WTC11 (cell line): Measurements from ENCODE around the gene GBP7. TPM values are rescaled to one million over a fixed set of nuclear protein-coding genes. Genes with fewer than 3 reads are reported as not detected.

Experiments used
- ATAC-seq: fragments of 200-7000 bp; cut with Tn5 transposase; 2 replicates; pipeline ENCODE4 v1.10.0; 2021; ENCODE audit warnings: mild to moderate bottlenecking, moderate library complexity
- CTCF ChIA-PET: fragments of 300-600 bp; sonication (Branson Sonifier 250); formaldehyde crosslinking; loops from one replicate; lab custom pipeline; 2021; ENCODE audit warnings: antibody characterized with exemption; lab: Charles Lee
- POLR2A ChIA-PET: fragments of 350-600 bp; sonication (Branson Sonifier 250); formaldehyde crosslinking; loops from one replicate; lab custom pipeline; 2021; ENCODE audit warnings: antibody characterized with exemption; lab: Charles Lee
- DNase-seq: peaks from one replicate; pipeline ENCODE4 v3.0.0; 2021; ENCODE audit warnings: low spot score
- H3K27ac Mint-ChIP-seq: 2 replicates; pipeline ENCODE4 v1.8.0; 2021; ENCODE audit warnings: mixed read lengths
- H3K27me3 Mint-ChIP-seq: 2 replicates; pipeline ENCODE4 v1.8.0; 2021; ENCODE audit warnings: low read depth, mild to moderate bottlenecking, moderate library complexity, mixed read lengths
- H3K36me3 Mint-ChIP-seq: 2 replicates; pipeline ENCODE4 v1.8.0; 2021; ENCODE audit warnings: mixed read lengths
- H3K4me1 Mint-ChIP-seq: 2 replicates; pipeline ENCODE4 v1.8.0; 2022; ENCODE audit warnings: mixed read lengths
- H3K4me3 Mint-ChIP-seq: 2 replicates; pipeline ENCODE4 v1.8.0; 2021; ENCODE audit warnings: mild to moderate bottlenecking, moderate library complexity, mixed read lengths
- H3K9me3 Mint-ChIP-seq: 2 replicates; pipeline ENCODE4 v1.8.0; 2021; ENCODE audit warnings: mixed read lengths
- AR ChIP-seq: fragments of 250-450 bp; sonication (Bioruptor Pico); IDR thresholded peaks from 2 replicates; pipeline ENCODE4 v1.9.0; 2021; ENCODE audit warnings: mild to moderate bottlenecking
- ATF1 ChIP-seq: sonication (generic); formaldehyde crosslinking; IDR thresholded peaks from 2 replicates; pipeline ENCODE4 v1.8.1; 2023; ENCODE audit warnings: mild to moderate bottlenecking, moderate library complexity, missing genetic modification reagents
- ATF2 ChIP-seq: sonication (generic); formaldehyde crosslinking; IDR thresholded peaks from 2 replicates; pipeline ENCODE4 v1.8.1; 2022; ENCODE audit warnings: low read depth, missing genetic modification reagents, borderline replicate concordance
- CTCF ChIP-seq: fragments of 200-600 bp; IDR thresholded peaks from 2 replicates; pipeline ENCODE4 v1.8.0; 2022; ENCODE audit warnings: antibody characterized with exemption
- ELF4 ChIP-seq: sonication (generic); formaldehyde crosslinking; IDR thresholded peaks from 2 replicates; pipeline ENCODE4 v1.8.1; 2022; ENCODE audit warnings: low read depth, mild to moderate bottlenecking, moderate library complexity, missing genetic modification reagents
- ETV6 ChIP-seq: sonication (generic); formaldehyde crosslinking; IDR thresholded peaks from 2 replicates; pipeline ENCODE4 v1.8.1; 2022; ENCODE audit warnings: mild to moderate bottlenecking, missing genetic modification reagents
- GABPB1 ChIP-seq: sonication (generic); formaldehyde crosslinking; IDR thresholded peaks from 2 replicates; pipeline ENCODE4 v1.8.1; 2023; ENCODE audit warnings: mild to moderate bottlenecking, missing genetic modification reagents
- GRHL2 ChIP-seq: fragments of 250-450 bp; sonication (Bioruptor Pico); IDR thresholded peaks from 2 replicates; pipeline ENCODE4 v1.8.0; 2022; ENCODE audit warnings: mild to moderate bottlenecking, moderate library complexity; ENCODE audit not compliant: insufficient replicate concordance, severe bottlenecking
- GTF2I ChIP-seq: fragments of 250-450 bp; sonication (Bioruptor Pico); conservative IDR thresholded peaks from 2 replicates; pipeline ENCODE4 v1.4.0; 2021; ENCODE audit warnings: mild to moderate bottlenecking
- HMGXB4 ChIP-seq: sonication (generic); formaldehyde crosslinking; IDR thresholded peaks from 2 replicates; pipeline ENCODE4 v1.8.1; 2023; ENCODE audit warnings: mild to moderate bottlenecking, moderate library complexity, missing genetic modification reagents
- MAX ChIP-seq: sonication (generic); formaldehyde crosslinking; IDR thresholded peaks from 2 replicates; pipeline ENCODE4 v1.8.0; 2022; ENCODE audit warnings: mild to moderate bottlenecking, missing genetic modification reagents
- NFYB ChIP-seq: sonication (generic); formaldehyde crosslinking; conservative IDR thresholded peaks from 2 replicates; pipeline ENCODE4 v1.8.0; 2022; ENCODE audit warnings: low read depth, missing genetic modification reagents
- NR1H2 ChIP-seq: sonication (generic); formaldehyde crosslinking; IDR thresholded peaks from 2 replicates; pipeline ENCODE4 v1.9.0; 2021; ENCODE audit warnings: mild to moderate bottlenecking, moderate library complexity, missing genetic modification reagents
- TEAD4 ChIP-seq: sonication (generic); formaldehyde crosslinking; IDR thresholded peaks from 2 replicates; pipeline ENCODE4 v1.8.0; 2022; ENCODE audit warnings: mild to moderate bottlenecking, missing genetic modification reagents
- ZMAT4 ChIP-seq: fragments of 250-450 bp; sonication (Bioruptor Pico); IDR thresholded peaks from 2 replicates; pipeline ENCODE4 v1.9.0; 2021; ENCODE audit warnings: mild to moderate bottlenecking
- ZNF232 ChIP-seq: sonication (generic); formaldehyde crosslinking; IDR thresholded peaks from 2 replicates; pipeline ENCODE4 v1.8.0; 2022; ENCODE audit warnings: mild to moderate bottlenecking, missing genetic modification reagents
- ZNF263 ChIP-seq: sonication (generic); formaldehyde crosslinking; IDR thresholded peaks from 2 replicates; pipeline ENCODE4 v1.8.1; 2022; ENCODE audit warnings: low read depth, mild to moderate bottlenecking, moderate library complexity, missing genetic modification reagents
- ZNF425 ChIP-seq: fragments of 250-450 bp; sonication (Bioruptor Pico); conservative IDR thresholded peaks from 2 replicates; pipeline ENCODE4 v1.9.0; 2021; ENCODE audit warnings: mild to moderate bottlenecking
- ZNF532 ChIP-seq: fragments of 250-450 bp; sonication (Bioruptor Pico); IDR thresholded peaks from 2 replicates; pipeline ENCODE4 v1.9.0; 2021; ENCODE audit warnings: mild to moderate bottlenecking, borderline replicate concordance
- ZNF671 ChIP-seq: fragments of 250-450 bp; sonication (Bioruptor Pico); IDR thresholded peaks from 2 replicates; pipeline ENCODE4 v1.8.0; 2021; ENCODE audit warnings: mild to moderate bottlenecking
- total RNA-seq: library from RNA; stranded (reverse); gene quantifications from 3 replicates; pipeline ENCODE4 v1.2.3, GENCODE V29; 2021

GBP7 gene
- total RNA-seq, 1 experiment from 2014 or later = not detected

GRCh38 chr1:89195476-89195875, 19.7 kb upstream of the GBP7 start (continued):
- TF ChIP-seq ZNF532 (CRISPR knock-in tag) (no peak), TEAD4 (CRISPR knock-in tag) (no peak), HMGXB4 (CRISPR knock-in tag) (no peak), ATF2 (CRISPR knock-in tag) (no peak), GTF2I (CRISPR knock-in tag) (no peak), AR (CRISPR knock-in tag) (no peak), ZNF425 (CRISPR knock-in tag) (no peak), MAX (no peak), ATF1 (CRISPR knock-in tag) (no peak), ZNF263 (CRISPR knock-in tag) (no peak), ZNF232 (no peak), NR1H2 (CRISPR knock-in tag) (no peak), ZNF671 (CRISPR knock-in tag) (no peak)

- no peaks in the 10 kb centered on the region for H3K9me3 Mint-ChIP-seq
- CTCF ChIA-PET = no interaction called here
- no peaks in the 10 kb centered on the region for H3K4me1 Mint-ChIP-seq
- POLR2A ChIA-PET = no interaction called here
- no peak overlapping the region for H3K27ac Mint-ChIP-seq
- ATAC-seq = no peak
- no peak overlapping the region for H3K4me3 Mint-ChIP-seq
- DNase-seq = no peak
- no peaks in the 10 kb centered on the region for H3K27me3 Mint-ChIP-seq
- no peaks in the 10 kb centered on the region for H3K36me3 Mint-ChIP-seq
- TF ChIP-seq GABPB1 (CRISPR knock-in tag) = no peak
- no peak for TF ChIP-seq HMGXB4 (CRISPR knock-in tag)
- no peak for TF ChIP-seq ZMAT4 (CRISPR knock-in tag)
- TF ChIP-seq ETV6 (CRISPR knock-in tag) = no peak
- no peak for TF ChIP-seq CTCF
- no peak for TF ChIP-seq GRHL2 (CRISPR knock-in tag)
- TF ChIP-seq NFYB (CRISPR knock-in tag) = no peak
- TF ChIP-seq ELF4 = no peak
These were observed 15.5 kb upstream of the GBP7 start for GRCh38 chr1:89191314-89191713.
